Measurements from ENCODE around the gene FHAD1. TPM values are rescaled to one million over a fixed set of nuclear protein-coding genes. Genes with fewer than 3 reads are reported as not detected.

FHAD1 gene
- polyA plus RNA-seq, 3 donors: 0.67 to 0.69 TPM; not detected in 1

DNA sequence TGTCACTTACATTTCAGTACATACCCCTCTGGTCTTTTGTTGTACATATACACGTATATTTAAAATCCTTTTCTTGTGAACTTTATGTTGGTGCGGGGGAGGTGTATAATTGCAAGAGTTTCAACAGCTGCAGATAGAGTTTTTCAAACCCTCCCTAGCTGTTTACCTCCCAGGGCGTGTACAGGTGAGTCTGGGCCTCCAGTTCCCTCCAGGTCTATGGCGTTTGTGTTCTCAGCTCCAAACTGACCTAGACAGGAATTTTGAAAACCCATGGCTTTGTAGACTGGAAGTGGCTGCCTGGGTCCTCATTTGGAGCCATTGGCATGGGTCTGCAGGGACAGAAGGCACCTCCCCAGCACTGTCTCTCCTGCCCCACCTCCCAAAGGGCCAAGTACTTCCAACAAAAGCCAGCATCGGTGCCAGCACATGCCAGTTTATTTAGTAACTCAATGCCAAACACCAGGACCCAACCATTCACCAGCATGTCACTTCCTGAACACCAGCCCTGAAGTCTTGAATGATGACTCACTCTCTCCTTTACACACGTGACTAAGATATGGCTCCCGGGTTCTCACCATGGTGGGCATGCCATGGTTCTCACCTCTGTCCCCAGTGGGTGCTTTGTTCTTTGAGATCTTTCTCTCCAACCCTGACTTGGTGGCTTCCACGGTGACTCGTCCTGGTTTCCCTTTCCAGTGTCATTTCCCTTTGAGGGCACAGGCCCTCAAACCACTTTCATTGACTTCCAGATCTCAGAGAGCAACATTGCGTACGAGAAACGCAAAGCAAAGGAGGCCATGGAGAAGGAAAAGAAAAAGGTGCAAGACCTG is 105.3 kb downstream of the FHAD1 start:
- no peaks in the 10 kb centered on the region for H4K20me1 ChIP-seq (ENCODE audit: insufficient read depth, low read length)
- no peak overlapping the region for H3K9ac ChIP-seq (ENCODE audit: insufficient read depth, low read length, poor library complexity, severe bottlenecking)
- TF ChIP-seq, protein P1, sequence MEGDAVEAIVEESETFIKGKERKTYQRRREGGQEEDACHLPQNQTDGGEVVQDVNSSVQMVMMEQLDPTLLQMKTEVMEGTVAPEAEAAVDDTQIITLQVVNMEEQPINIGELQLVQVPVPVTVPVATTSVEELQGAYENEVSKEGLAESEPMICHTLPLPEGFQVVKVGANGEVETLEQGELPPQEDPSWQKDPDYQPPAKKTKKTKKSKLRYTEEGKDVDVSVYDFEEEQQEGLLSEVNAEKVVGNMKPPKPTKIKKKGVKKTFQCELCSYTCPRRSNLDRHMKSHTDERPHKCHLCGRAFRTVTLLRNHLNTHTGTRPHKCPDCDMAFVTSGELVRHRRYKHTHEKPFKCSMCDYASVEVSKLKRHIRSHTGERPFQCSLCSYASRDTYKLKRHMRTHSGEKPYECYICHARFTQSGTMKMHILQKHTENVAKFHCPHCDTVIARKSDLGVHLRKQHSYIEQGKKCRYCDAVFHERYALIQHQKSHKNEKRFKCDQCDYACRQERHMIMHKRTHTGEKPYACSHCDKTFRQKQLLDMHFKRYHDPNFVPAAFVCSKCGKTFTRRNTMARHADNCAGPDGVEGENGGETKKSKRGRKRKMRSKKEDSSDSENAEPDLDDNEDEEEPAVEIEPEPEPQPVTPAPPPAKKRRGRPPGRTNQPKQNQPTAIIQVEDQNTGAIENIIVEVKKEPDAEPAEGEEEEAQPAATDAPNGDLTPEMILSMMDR (IDR thresholded peaks at IDR 0.05): no peak
- peaks cover 2 to 9% (median 2%) of the 10 kb centered on the region in 3 donors for H3K27me3 Mint-ChIP-seq (ENCODE audit: low read depth in 3 of 3)
- H3K9me3 Mint-ChIP-seq: no peaks in the 10 kb centered on the region
- peaks cover 8 to 11% of the 10 kb centered on the region in 2 donors for H3K4me1 ChIP-seq (ENCODE audit: control insufficient read depth in 1 of 2, insufficient read depth in 2 of 2, low read length in 2 of 2)
- H3K79me2 ChIP-seq (ENCODE audit: insufficient read depth, low read length): no peaks in the 10 kb centered on the region
- no peaks in the 10 kb centered on the region for H3K27me3 ChIP-seq (ENCODE audit: control insufficient read depth in 2 of 2, insufficient read depth in 2 of 2, low read length in 2 of 2)
- 30% methylated on average over 6 of the region's 12 CpGs for WGBS (ENCODE audit: insufficient coverage)
- peak overlapping the region; percentile 62 for H2AFZ ChIP-seq (ENCODE audit: insufficient read depth, low read depth, low read length, poor library complexity, severe bottlenecking)
- DNase-seq: peak; percentile 46 to 78 (median 62)
- peak overlapping the region in 1 of 2 donors; percentile 74 for H3K4me3 Mint-ChIP-seq
- H3K27ac ChIP-seq (ENCODE audit: low read depth in 1 of 2, low read length in 2 of 2): no peak overlapping the region
- H3K4me1 Mint-ChIP-seq: peaks cover 16% of the 10 kb centered on the region
- H3K4me3 ChIP-seq (replicated peaks in 1 of 3; ENCODE audit: low read depth in 2 of 3, low read length in 3 of 3): no peak overlapping the region
- H3K36me3 Mint-ChIP-seq: peaks cover 0 to 3% of the 10 kb centered on the region in 2 donors
- peak overlapping the region; percentile 6 for H3K4me2 ChIP-seq (replicated peaks; ENCODE audit: extremely low read depth, low read length, poor library complexity, severe bottlenecking)
- no peaks in the 10 kb centered on the region for H3K36me3 ChIP-seq (replicated peaks in 1 of 2; ENCODE audit: control insufficient read depth in 1 of 2, insufficient read depth in 2 of 2, low read length in 2 of 2)
- H3K9me3 ChIP-seq (replicated peaks in 1 of 2; ENCODE audit: control insufficient read depth in 1 of 2, insufficient read depth in 1 of 2, low read length in 2 of 2): no peaks in the 10 kb centered on the region
- intact Hi-C loops (cut with micrococcal nuclease): no loop called here
- H3K27ac Mint-ChIP-seq: peak overlapping the region in 2 of 7 donors; percentile 22 to 83

GRCh38 chr1:15353839-15354579 is 107.0 kb downstream of the FHAD1 start:
- no peaks in the 10 kb centered on the region for H3K27me3 ChIP-seq (ENCODE audit: control insufficient read depth in 2 of 2, insufficient read depth in 2 of 2, low read length in 2 of 2)
- WGBS (ENCODE audit: insufficient coverage): 89% methylated on average over 8 of the region's 11 CpGs
- H3K9ac ChIP-seq (ENCODE audit: insufficient read depth, low read length, poor library complexity, severe bottlenecking): no peak overlapping the region

More at GRCh38 chr1:15353839-15354579, 107.0 kb downstream of the FHAD1 start:
- H3K4me1 Mint-ChIP-seq: peaks cover 10% of the 10 kb centered on the region
- Histone ChIP-seq H3K4me1 (ENCODE audit: control insufficient read depth in 1 of 2, insufficient read depth in 2 of 2, low read length in 2 of 2) (peaks cover 8 to 10% of the 10 kb centered on the region in 2 donors), H3K9me3 (replicated peaks in 1 of 2; ENCODE audit: control insufficient read depth in 1 of 2, insufficient read depth in 1 of 2, low read length in 2 of 2) (no peaks in the 10 kb centered on the region), H3K27ac (ENCODE audit: low read depth in 1 of 2, low read length in 2 of 2) (no peak overlapping the region), H4K20me1 (ENCODE audit: insufficient read depth, low read length) (no peaks in the 10 kb centered on the region), H3K79me2 (ENCODE audit: insufficient read depth, low read length) (no peaks in the 10 kb centered on the region), H3K4me2 (replicated peaks; ENCODE audit: extremely low read depth, low read length, poor library complexity, severe bottlenecking) (no peak overlapping the region), H3K4me3 (replicated peaks in 1 of 3; ENCODE audit: low read depth in 2 of 3, low read length in 3 of 3) (no peak overlapping the region), H2AFZ (ENCODE audit: insufficient read depth, low read depth, low read length, poor library complexity, severe bottlenecking) (no peak overlapping the region), H3K36me3 (replicated peaks in 1 of 2; ENCODE audit: control insufficient read depth in 1 of 2, insufficient read depth in 2 of 2, low read length in 2 of 2) (no peaks in the 10 kb centered on the region)
- no peak overlapping the region for H3K4me3 Mint-ChIP-seq
- H3K27ac Mint-ChIP-seq: no peak overlapping the region
- DNase-seq: no peak
- TF ChIP-seq, protein P1 (IDR thresholded peaks at IDR 0.05): no peak
- H3K9me3 Mint-ChIP-seq: no peaks in the 10 kb centered on the region
- no peaks in the 10 kb centered on the region for H3K36me3 Mint-ChIP-seq
- H3K27me3 Mint-ChIP-seq (ENCODE audit: low read depth in 3 of 3): peaks cover 2 to 10% (median 8%) of the 10 kb centered on the region in 3 donors
- intact Hi-C loops (cut with micrococcal nuclease): no loop called here
